K562 (cell line): ENCODE results near the gene DCAF11. TPM values are rescaled to one million over a fixed set of nuclear protein-coding genes. Genes with fewer than 3 reads are reported as not detected.

ENCODE experiments used
- ATAC-seq: fragments of 200-7000 bp; cut with Tn5 transposase; 3 replicates; pipeline ENCODE4 v1.9.1; 2020; ENCODE audit warnings: moderate library complexity
- BruUV-seq: library from RNA; stranded (reverse); fragments of 400-500 nt; replicated peaks from 2 replicates; lab custom pipeline; 2021; lab: Mats Ljungman, UMichigan
- CTCF ChIA-PET: fragments of 300-600 bp; formaldehyde crosslinking; extraction: SDS; loops from one replicate; lab custom pipeline; 2021; ENCODE audit warnings: low intra/inter-chr PET ratio; lab: Yijun Ruan, JAX
- POLR2A ChIA-PET: fragments of 300-600, 350-650 bp; sonication (Branson Sonifier 250); formaldehyde crosslinking; extraction: SDS; loops from one replicate; lab custom pipeline; 2021; ENCODE audit warnings: antibody characterized with exemption, inconsistent platforms; lab: Yijun Ruan, JAX
- DNase-seq, 4 experiments: peaks; one replicate each; pipeline versions ENCODE4 v3.0.0 to v3.0.0-alpha.2; 2011 to 2018; ENCODE audit warnings: low spot score in 3 of 4, mixed read lengths in 3 of 4; ENCODE audit errors: extremely low read depth in 1 of 4
- FAIRE-seq: peaks from 2 replicates; lab custom pipeline; 2011; peaks lifted over from hg19 to GRCh38; lab: Jason Lieb, UNC
- H2AFZ ChIP-seq: 2 replicates; pipeline ENCODE4 v1.6.0; 2011; ENCODE audit warnings: low read depth, low read length, control low read depth, inconsistent platforms
- H3K27ac ChIP-seq: fragments of 200-600 bp; 3 replicates; pipeline ENCODE4 v1.8.0; 2011; ENCODE audit warnings: low read depth, mild to moderate bottlenecking, control low read depth, inconsistent platforms, low read length, moderate library complexity, mixed read lengths; ENCODE audit errors: extremely low read depth
- H3K27me3 ChIP-seq, 2 experiments: fragments of 300-600 bp in 1 of 2; 2 replicates in 1 of 2; 3 replicates in 1 of 2; pipeline versions ENCODE4 v1.6.0 to v1.8.0; 2011; ENCODE audit warnings: inconsistent platforms in 2 of 2, low read length in 2 of 2, mild to moderate bottlenecking in 1 of 2, mixed read lengths in 1 of 2, moderate library complexity in 1 of 2; ENCODE audit not compliant: control insufficient read depth in 2 of 2, insufficient read depth in 2 of 2
- H3K36me3 ChIP-seq: fragments of 300-600 bp; 3 replicates; pipeline ENCODE4 v1.8.0; 2011; ENCODE audit warnings: mild to moderate bottlenecking, low read length, inconsistent platforms; ENCODE audit not compliant: control insufficient read depth, insufficient read depth
- H3K4me1 ChIP-seq, 2 experiments: fragments of 200-600 bp in 1 of 2; replicated peaks in 1 of 2; 2 replicates in 1 of 2; 3 replicates in 1 of 2; pipeline versions ENCODE4 v1.5.1 to v1.8.0; 2011; ENCODE audit warnings: inconsistent platforms in 2 of 2, low read length in 2 of 2, mild to moderate bottlenecking in 1 of 2, mixed read lengths in 1 of 2, moderate library complexity in 1 of 2; ENCODE audit not compliant: control insufficient read depth in 2 of 2, insufficient read depth in 2 of 2
- H3K4me2 ChIP-seq: 2 replicates; pipeline ENCODE4 v1.6.1; 2011; ENCODE audit warnings: low read length, control low read depth, inconsistent platforms, mixed read lengths; ENCODE audit not compliant: insufficient read depth
- H3K4me3 ChIP-seq: fragments of 200-600 bp; sonication (generic), shearing (Covaris generic); 2 replicates; pipeline ENCODE4 v1.5.1; 2016; ENCODE audit warnings: control low read depth, inconsistent platforms
- H3K79me2 ChIP-seq: fragments of 200-600 bp; 3 replicates; pipeline ENCODE4 v1.8.0; 2011; ENCODE audit warnings: low read length, inconsistent platforms; ENCODE audit not compliant: control insufficient read depth, insufficient read depth
- H3K9ac ChIP-seq, 2 experiments: 2 replicates each; pipeline versions ENCODE4 v1.6.0 to v1.6.1; 2011; ENCODE audit warnings: low read depth in 2 of 2, low read length in 2 of 2, control low read depth in 1 of 2, inconsistent platforms in 1 of 2, mild to moderate bottlenecking in 1 of 2, mixed read lengths in 1 of 2; ENCODE audit not compliant: insufficient read depth in 1 of 2
- H3K9me1 ChIP-seq: one replicate; pipeline ENCODE4 v1.6.0; 2011; ENCODE audit warnings: inconsistent platforms, mild to moderate bottlenecking, low read length, moderate library complexity; ENCODE audit not compliant: control insufficient read depth, insufficient read depth
- H3K9me3 ChIP-seq: replicated peaks from 2 replicates; pipeline ENCODE4 v1.5.1; 2011; ENCODE audit warnings: low read depth, low read length, inconsistent platforms; ENCODE audit not compliant: control insufficient read depth, insufficient read depth
- H4K20me1 ChIP-seq: replicated peaks from 2 replicates; pipeline ENCODE4 v1.6.1; 2011; ENCODE audit warnings: low read length, inconsistent platforms, mixed read lengths; ENCODE audit not compliant: control insufficient read depth, insufficient read depth
- CBX2 ChIP-seq: fragments of 200-600 bp; sonication (generic); IDR thresholded peaks from one replicate; pipeline ENCODE4 v1.6.1; 2012; ENCODE audit warnings: mild to moderate bottlenecking, low read length, inconsistent platforms; ENCODE audit not compliant: insufficient read depth, poor library complexity, severe bottlenecking
- FOXA1 ChIP-seq: fragments of 450-650 bp; IDR thresholded peaks from 2 replicates; pipeline ENCODE4 v1.6.1; 2016; ENCODE audit warnings: mild to moderate bottlenecking, borderline replicate concordance
- HDAC1 ChIP-seq, 2 experiments: fragments of 450-650 bp; IDR thresholded peaks; 2 replicates each; pipeline ENCODE4 v1.6.1; 2016 to 2017; ENCODE audit warnings: inconsistent platforms in 1 of 2, mild to moderate bottlenecking in 1 of 2, moderate library complexity in 1 of 2
- HNRNPLL ChIP-seq: fragments of 200-400 bp; formaldehyde crosslinking; IDR thresholded peaks from 2 replicates; pipeline ENCODE4 v1.6.1; 2017; ENCODE audit warnings: low read length, low read depth, mild to moderate bottlenecking; ENCODE audit not compliant: poor library complexity, severe bottlenecking
- HSF4 ChIP-seq: fragments of 250-450 bp; sonication (Bioruptor Pico); IDR thresholded peaks from 2 replicates; pipeline ENCODE4 v2.1.2; 2022; ENCODE audit warnings: mild to moderate bottlenecking, moderate library complexity, borderline replicate concordance
- PURB ChIP-seq: sonication (generic); formaldehyde crosslinking; IDR thresholded peaks from 2 replicates; pipeline ENCODE4 v1.9.0; 2021; ENCODE audit warnings: low read depth, mild to moderate bottlenecking, missing genetic modification reagents
- TCF7L2 ChIP-seq: fragments of 150-350 bp; IDR thresholded peaks from 2 replicates; pipeline ENCODE4 v1.6.1; 2016; ENCODE audit warnings: low read depth, mild to moderate bottlenecking, low read length, moderate library complexity
- TSC22D4 ChIP-seq: fragments of 450-650 bp; IDR thresholded peaks from 2 replicates; pipeline ENCODE4 v1.6.1; 2016; ENCODE audit warnings: missing genetic modification characterization, missing biosample characterization, control low read depth
- U2AF2 ChIP-seq: fragments of 200-400 bp; formaldehyde crosslinking; optimal IDR thresholded peaks from 2 replicates; pipeline ENCODE3; 2017; ENCODE audit warnings: low read depth, mild to moderate bottlenecking, low read length
- YBX1 ChIP-seq: fragments of 450-650 bp; IDR thresholded peaks from 2 replicates; pipeline ENCODE4 v1.7.1; 2016; ENCODE audit warnings: mild to moderate bottlenecking
- ZBTB7A ChIP-seq: IDR thresholded peaks from 2 replicates; pipeline ENCODE4 v1.6.1; 2011; ENCODE audit warnings: low read depth, mild to moderate bottlenecking, low read length, moderate library complexity, borderline replicate concordance; ENCODE audit not compliant: control insufficient read depth
- WGBS: fragments of 100-300 bp; shearing (Covaris generic); methylation state at CpG from one replicate; pipeline ENCODE4 v1.1.6; 2016; ENCODE audit warnings: low coverage, mixed read lengths; ENCODE audit not compliant: insufficient coverage; ENCODE audit errors: missing lambda C conversion rate; 5-methylcytosine and 5-hydroxymethylcytosine counted together
- in situ Hi-C: fragments of 300-500 bp; cut with MboI; formaldehyde crosslinking; loops from 4 replicates; pipeline ENCODE4 v1.15.0; 2018; ENCODE audit warnings: inconsistent platforms, mixed read lengths
- intact Hi-C: fragments of 100-400 bp; cut with micrococcal nuclease; formaldehyde crosslinking; loops from 2 replicates; pipeline ENCODE4 v1.14.2; 2022
- polyA plus RNA-seq, 8 experiments: library from polyadenylated mRNA; depleted of rRNA in 4 of 8; stranded (reverse) in 5 of 8; unstranded in 3 of 8; fragments of >200 nt; fragmentation: Nextera tagmentation in 2 of 8; fragmentation: Illumina TruSeq in 1 of 8; extraction: Ambion mirVana in 2 of 8; extraction: Trizol in 1 of 8; gene quantifications; 2 replicates each; pipeline versions ENCODE4 v1.2.1 to v1.2.3, GENCODE V29; 2011 to 2014; ENCODE audit warnings: inconsistent platforms in 1 of 8, missing spikeins in 1 of 8
- total RNA-seq, 7 experiments: library from RNA; depleted of rRNA in 6 of 7; stranded (reverse); fragments of >200 nt in 6 of 7; fragmentation: Illumina TruSeq in 2 of 7; extraction: Trizol in 2 of 7; gene quantifications; 2 replicates each; pipeline versions ENCODE4 v1.2.1 to v1.2.3, GENCODE V29; 2011 to 2021; ENCODE audit warnings: low replicate concordance in 1 of 7
- TF ChIP-seq, protein P1 (sequence below): sonication (generic); formaldehyde crosslinking; IDR thresholded peaks from 2 replicates; pipeline ENCODE4 v1.8.0; 2022; ENCODE audit warnings: missing genetic modification reagents, mild to moderate bottlenecking, borderline replicate concordance
- TF ChIP-seq, protein P2 (sequence below), 2 experiments: fragments of 450-650 bp in 1 of 2; IDR thresholded peaks; 2 replicates each; pipeline ENCODE4 v1.6.1; 2011 to 2017; ENCODE audit warnings: low read depth in 2 of 2, antibody characterized with exemption in 1 of 2, borderline replicate concordance in 1 of 2, low read length in 1 of 2, mild to moderate bottlenecking in 1 of 2, mixed read lengths in 1 of 2; ENCODE audit not compliant: control insufficient read depth in 1 of 2

The DCAF11 gene
- total and polyA plus RNA-seq, 9 of the 15 experiments (the other 6 are each of a cell fraction or from before 2014, with no cell fraction given) = 8.5 to 46.2 (median 36.4) TPM

DNA sequence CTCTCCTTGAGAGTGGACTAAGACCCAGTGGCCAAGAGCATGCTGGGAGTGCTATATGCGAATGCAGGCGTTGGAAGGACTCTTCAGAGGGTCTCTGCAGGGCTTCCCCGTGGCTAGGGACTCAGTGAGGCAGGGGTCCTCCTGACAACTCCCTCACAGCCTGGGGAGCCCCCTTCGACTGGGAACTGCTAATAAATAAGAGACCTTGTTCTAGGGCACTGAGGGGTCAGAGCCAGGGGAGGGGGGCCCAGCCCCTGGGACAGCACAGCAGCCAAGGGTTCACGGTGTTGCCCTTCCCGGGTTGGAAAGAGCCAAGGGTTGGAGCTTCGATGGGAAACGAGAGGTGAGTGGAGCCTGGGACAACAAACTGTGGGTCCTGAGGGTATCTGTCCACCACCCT, 49.2 kb upstream of the DCAF11 start:
- ATAC-seq (no peak), FAIRE-seq (no peak), DNase-seq (no peak)
- Histone ChIP-seq H3K9ac (no peak overlapping the region), H3K4me1 (no peaks in the 10 kb centered on the region), H3K9me1 (no peaks in the 10 kb centered on the region), H3K4me3 (no peak overlapping the region), H3K9me3 (no peaks in the 10 kb centered on the region), H3K79me2 (no peaks in the 10 kb centered on the region), H4K20me1 (no peaks in the 10 kb centered on the region), H3K4me2 (no peak overlapping the region), H3K27me3 (peaks cover 0 to 29% of the 10 kb centered on the region in 2 experiments; a peak in 3 of 5 replicates), H2AFZ (no peak overlapping the region), H3K36me3 (no peaks in the 10 kb centered on the region), H3K27ac (no peak overlapping the region)
- in situ Hi-C loops (no loop called here), intact Hi-C loops (no loop called here)
- ChIA-PET CTCF (no interaction called here), POLR2A (interaction anchor here (0.6 to 1.0 kb wide), 2 partner anchors 29 to 35 kb away, joined by 3 read pairs; partner anchors contain the start of gene PCK2)
- TF ChIP-seq TCF7L2 (no peak), HDAC1 (IDR thresholded peaks at IDR 0.05) (no peak), TSC22D4 (no peak), HSF4 (CRISPR knock-in tag) (no peak), ZBTB7A (no peak), CBX2 (no peak), PURB (CRISPR knock-in tag) (no peak), FOXA1 (no peak), U2AF2 (no peak), YBX1 (no peak), HNRNPLL (no peak)
- TF ChIP-seq, protein P1, sequence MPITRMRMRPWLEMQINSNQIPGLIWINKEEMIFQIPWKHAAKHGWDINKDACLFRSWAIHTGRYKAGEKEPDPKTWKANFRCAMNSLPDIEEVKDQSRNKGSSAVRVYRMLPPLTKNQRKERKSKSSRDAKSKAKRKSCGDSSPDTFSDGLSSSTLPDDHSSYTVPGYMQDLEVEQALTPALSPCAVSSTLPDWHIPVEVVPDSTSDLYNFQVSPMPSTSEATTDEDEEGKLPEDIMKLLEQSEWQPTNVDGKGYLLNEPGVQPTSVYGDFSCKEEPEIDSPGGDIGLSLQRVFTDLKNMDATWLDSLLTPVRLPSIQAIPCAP (CRISPR knock-in tag) = no peak
- TF ChIP-seq, protein P2, sequence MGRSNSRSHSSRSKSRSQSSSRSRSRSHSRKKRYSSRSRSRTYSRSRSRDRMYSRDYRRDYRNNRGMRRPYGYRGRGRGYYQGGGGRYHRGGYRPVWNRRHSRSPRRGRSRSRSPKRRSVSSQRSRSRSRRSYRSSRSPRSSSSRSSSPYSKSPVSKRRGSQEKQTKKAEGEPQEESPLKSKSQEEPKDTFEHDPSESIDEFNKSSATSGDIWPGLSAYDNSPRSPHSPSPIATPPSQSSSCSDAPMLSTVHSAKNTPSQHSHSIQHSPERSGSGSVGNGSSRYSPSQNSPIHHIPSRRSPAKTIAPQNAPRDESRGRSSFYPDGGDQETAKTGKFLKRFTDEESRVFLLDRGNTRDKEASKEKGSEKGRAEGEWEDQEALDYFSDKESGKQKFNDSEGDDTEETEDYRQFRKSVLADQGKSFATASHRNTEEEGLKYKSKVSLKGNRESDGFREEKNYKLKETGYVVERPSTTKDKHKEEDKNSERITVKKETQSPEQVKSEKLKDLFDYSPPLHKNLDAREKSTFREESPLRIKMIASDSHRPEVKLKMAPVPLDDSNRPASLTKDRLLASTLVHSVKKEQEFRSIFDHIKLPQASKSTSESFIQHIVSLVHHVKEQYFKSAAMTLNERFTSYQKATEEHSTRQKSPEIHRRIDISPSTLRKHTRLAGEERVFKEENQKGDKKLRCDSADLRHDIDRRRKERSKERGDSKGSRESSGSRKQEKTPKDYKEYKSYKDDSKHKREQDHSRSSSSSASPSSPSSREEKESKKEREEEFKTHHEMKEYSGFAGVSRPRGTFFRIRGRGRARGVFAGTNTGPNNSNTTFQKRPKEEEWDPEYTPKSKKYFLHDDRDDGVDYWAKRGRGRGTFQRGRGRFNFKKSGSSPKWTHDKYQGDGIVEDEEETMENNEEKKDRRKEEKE (IDR thresholded peaks at IDR 0.05; ENCODE audit: borderline replicate concordance in 1 of 2, control insufficient read depth in 1 of 2, low read depth in 2 of 2, low read length in 1 of 2) = no peak
- no TSS peak for BruUV-seq
- 2% methylated on average over 8 of the region's 8 CpGs for WGBS
